VCaP (cell line): ENCODE data around the gene MUL1.
A peak's percentile ranks its signal among the peaks of the same experiment; 100 is the strongest.

Experiments
- H3K27ac ChIP-seq: fragments of 450-650 bp; 2 replicates; pipeline ENCODE4 v1.5.1; 2017
- TF ChIP-seq, protein P1 (sequence below): fragments of 450-650 bp; conservative IDR thresholded peaks from 2 replicates; pipeline ENCODE4 v1.5.1; 2017; ENCODE audit warnings: mild to moderate bottlenecking, moderate library complexity

MUL1 gene

DNA sequence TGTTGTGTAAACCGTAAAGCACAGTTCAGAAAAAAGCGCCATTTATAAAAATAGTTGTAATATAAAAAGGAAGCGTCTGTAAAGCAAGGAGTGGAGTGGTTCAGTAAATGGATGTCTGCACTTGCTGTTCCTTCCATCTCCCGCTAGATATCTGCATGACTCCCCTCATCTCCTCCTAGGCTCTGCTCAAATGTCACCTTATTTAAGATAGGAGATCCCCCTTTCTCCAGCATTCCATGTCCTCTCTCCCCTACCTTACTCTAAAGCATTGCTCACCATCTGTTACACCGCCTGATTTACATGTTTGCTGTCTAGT lies 745 bp downstream of the MUL1 start:
- TF ChIP-seq, protein P1, sequence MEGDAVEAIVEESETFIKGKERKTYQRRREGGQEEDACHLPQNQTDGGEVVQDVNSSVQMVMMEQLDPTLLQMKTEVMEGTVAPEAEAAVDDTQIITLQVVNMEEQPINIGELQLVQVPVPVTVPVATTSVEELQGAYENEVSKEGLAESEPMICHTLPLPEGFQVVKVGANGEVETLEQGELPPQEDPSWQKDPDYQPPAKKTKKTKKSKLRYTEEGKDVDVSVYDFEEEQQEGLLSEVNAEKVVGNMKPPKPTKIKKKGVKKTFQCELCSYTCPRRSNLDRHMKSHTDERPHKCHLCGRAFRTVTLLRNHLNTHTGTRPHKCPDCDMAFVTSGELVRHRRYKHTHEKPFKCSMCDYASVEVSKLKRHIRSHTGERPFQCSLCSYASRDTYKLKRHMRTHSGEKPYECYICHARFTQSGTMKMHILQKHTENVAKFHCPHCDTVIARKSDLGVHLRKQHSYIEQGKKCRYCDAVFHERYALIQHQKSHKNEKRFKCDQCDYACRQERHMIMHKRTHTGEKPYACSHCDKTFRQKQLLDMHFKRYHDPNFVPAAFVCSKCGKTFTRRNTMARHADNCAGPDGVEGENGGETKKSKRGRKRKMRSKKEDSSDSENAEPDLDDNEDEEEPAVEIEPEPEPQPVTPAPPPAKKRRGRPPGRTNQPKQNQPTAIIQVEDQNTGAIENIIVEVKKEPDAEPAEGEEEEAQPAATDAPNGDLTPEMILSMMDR, result no peak
- peak overlapping the region; percentile 74 for H3K27ac ChIP-seq

- TF ChIP-seq, protein P1, result no peak
These were observed 2.5 kb downstream of the MUL1 start for GRCh38 chr1:20505488-20505887.

GRCh38 chr1:20500716-20501115 lies 7.2 kb downstream of the MUL1 start:
- no peak overlapping the region for H3K27ac ChIP-seq
- TF ChIP-seq, protein P1, result no peak

More at GRCh38 chr1:20505488-20505887, 2.5 kb downstream of the MUL1 start:
- H3K27ac ChIP-seq, result no peak overlapping the region

DNA sequence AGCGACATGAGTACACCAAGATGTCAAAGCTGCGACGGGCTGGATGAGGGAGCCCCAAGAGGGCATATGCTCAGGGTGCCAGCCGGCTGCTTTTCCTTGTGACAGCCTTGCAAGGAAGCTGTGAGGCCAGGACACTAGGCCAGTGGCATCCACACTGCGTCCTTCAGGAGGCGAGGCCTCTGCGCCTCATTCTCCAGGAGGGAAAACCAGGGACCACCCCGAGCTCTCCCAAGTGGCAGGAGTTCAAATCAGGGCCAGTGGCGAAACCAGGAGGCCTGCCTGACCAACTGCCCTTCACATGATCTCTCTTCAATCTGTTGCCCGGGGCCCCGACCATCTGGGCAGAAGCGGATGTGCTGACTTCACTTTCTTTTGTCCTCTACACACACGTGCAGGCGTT lies 8.2 kb downstream of the MUL1 start:
- TF ChIP-seq, protein P1, result no peak
- H3K27ac ChIP-seq, result no peak overlapping the region

DNA sequence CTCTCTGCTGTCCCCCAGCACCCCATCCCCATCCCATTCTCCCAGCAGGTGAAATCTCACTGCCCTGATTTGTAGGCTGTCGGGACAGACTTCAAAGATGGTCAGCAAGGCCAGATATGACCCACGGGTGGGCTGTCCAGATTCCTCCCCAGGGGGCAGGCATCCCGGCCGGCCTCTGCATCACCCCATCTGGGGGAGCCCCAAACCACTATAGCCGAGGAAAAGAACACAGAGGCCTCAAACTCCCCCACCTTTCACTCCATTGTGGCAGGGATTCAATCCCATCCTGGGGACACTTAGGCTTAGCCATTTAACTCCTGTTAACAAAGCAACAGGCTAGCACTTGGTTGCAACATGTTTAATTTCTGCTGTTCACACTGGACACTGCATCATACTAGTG lies 8.8 kb downstream of the MUL1 start:
- no peak overlapping the region for H3K27ac ChIP-seq
- TF ChIP-seq, protein P1, result no peak

DNA sequence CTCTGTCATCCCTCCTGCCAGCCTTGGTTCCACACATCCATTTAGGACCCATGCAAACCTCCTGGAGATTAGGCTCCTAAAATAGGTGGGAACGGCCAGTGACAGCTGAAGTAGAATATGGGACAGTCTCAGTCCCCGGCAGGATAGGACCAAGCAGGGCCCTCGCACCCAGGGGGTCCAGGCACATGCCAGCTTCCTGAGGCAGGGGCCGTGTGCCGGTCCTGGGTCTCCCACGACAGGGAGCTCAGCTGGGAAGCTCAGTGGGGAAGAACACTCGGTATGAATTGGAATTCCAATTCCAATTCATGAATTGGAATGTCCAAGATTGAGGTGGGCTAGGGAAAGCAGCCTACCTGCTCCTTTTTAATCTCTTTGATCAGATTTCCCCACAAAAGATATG lies 9.8 kb downstream of the MUL1 start:
- H3K27ac ChIP-seq, result peak overlapping the region; percentile 47; the same call in 1 of the 2 replicates
- TF ChIP-seq, protein P1, result no peak

DNA sequence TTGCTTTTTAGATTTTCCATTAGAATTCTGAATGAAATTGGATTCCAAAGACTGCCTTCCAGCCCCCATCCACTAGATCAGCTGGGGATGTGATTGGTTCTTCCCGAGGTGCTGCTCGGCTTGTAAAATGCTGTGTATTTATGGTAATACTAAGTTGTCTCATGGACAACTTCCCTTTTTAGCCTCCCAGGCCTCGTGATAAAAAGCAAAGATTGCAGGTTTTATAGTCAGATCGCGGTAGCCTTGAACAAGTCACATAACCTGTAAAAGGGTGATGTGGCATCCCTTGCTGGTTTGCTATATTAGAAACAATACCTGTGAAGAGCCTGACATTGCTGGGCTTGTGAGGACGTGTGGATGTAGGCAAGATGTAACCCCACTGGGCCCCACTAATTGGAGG lies 10.4 kb downstream of the MUL1 start:
- H3K27ac ChIP-seq, result peak overlapping the region; percentile 47; the same call in 1 of the 2 replicates
- TF ChIP-seq, protein P1, result no peak

- H3K27ac ChIP-seq, result 0 out of 2 replicates have a peak overlapping the region, but pooled peaks have one; percentile 47
These were observed 11.1 kb downstream of the MUL1 start for GRCh38 chr1:20496725-20497383.
